K562 (cell line): Measurements from ENCODE around the gene LCTL. TPM values are rescaled to one million over a fixed set of nuclear protein-coding genes. Genes with fewer than 3 reads are reported as not detected.
A peak's percentile ranks its signal among the peaks of the same experiment; 100 is the strongest.

Experiments
- BRCA1 ChIP-seq, 2 experiments: fragments of 450-650 bp in 1 of 2; sonication (generic) in 1 of 2; formaldehyde crosslinking in 1 of 2; IDR thresholded peaks; 2 replicates each; pipeline versions ENCODE4 v1.5.0 to v1.6.1; 2017 to 2020; ENCODE audit warnings: mild to moderate bottlenecking in 1 of 2, missing genetic modification reagents in 1 of 2
- CTBP1 ChIP-seq: fragments of 450-650 bp; IDR thresholded peaks from 2 replicates; pipeline ENCODE4 v1.6.1; 2016; ENCODE audit warnings: borderline replicate concordance
- E2F3 ChIP-seq: fragments of 250-450 bp; sonication (Bioruptor Pico); IDR thresholded peaks from 2 replicates; pipeline ENCODE4 v1.4.0; 2020; ENCODE audit warnings: mild to moderate bottlenecking
- ELF1 ChIP-seq: fragments of 200-800 bp; sonication (Bioruptor generic); IDR thresholded peaks from 2 replicates; pipeline ENCODE4 v1.6.1; 2016; ENCODE audit warnings: missing genetic modification characterization, missing compliant biosample characterization
- ETV5 ChIP-seq: sonication (generic); formaldehyde crosslinking; IDR thresholded peaks from 2 replicates; pipeline ENCODE4 v1.4.0; 2020; ENCODE audit warnings: low read depth, mild to moderate bottlenecking, missing genetic modification reagents
- EWSR1 ChIP-seq: fragments of 450-650 bp; IDR thresholded peaks from 2 replicates; pipeline ENCODE4 v1.6.1; 2018; ENCODE audit warnings: borderline replicate concordance, mild to moderate bottlenecking, low read depth, moderate library complexity; ENCODE audit not compliant: partially characterized antibody
- EZH2 ChIP-seq: IDR thresholded peaks from 2 replicates; pipeline ENCODE4 v1.6.1; 2012; ENCODE audit warnings: low read depth, mild to moderate bottlenecking, inconsistent platforms, low read length, borderline replicate concordance
- NFXL1 ChIP-seq: fragments of 450-650 bp; formaldehyde crosslinking; IDR thresholded peaks from 2 replicates; pipeline ENCODE4 v1.4.0; 2021; ENCODE audit warnings: mild to moderate bottlenecking
- SAFB ChIP-seq: fragments of 200-400 bp; formaldehyde crosslinking; IDR thresholded peaks from 2 replicates; pipeline ENCODE4 v1.6.1; 2017; ENCODE audit warnings: low read depth, low read length, borderline replicate concordance
- SRSF9 ChIP-seq: fragments of 200-400 bp; formaldehyde crosslinking; IDR thresholded peaks from 2 replicates; pipeline ENCODE4 v1.6.1; 2017; ENCODE audit warnings: low read depth, low read length, borderline replicate concordance
- U2AF2 ChIP-seq: fragments of 200-400 bp; formaldehyde crosslinking; optimal IDR thresholded peaks from 2 replicates; pipeline ENCODE3; 2017; ENCODE audit warnings: low read depth, mild to moderate bottlenecking, low read length
- YY1 ChIP-seq, 3 experiments: IDR thresholded peaks; 2 replicates each; pipeline ENCODE4 v1.6.1; 2011; ENCODE audit warnings: low read length in 2 of 3, mild to moderate bottlenecking in 2 of 3, moderate library complexity in 2 of 3, borderline replicate concordance in 1 of 3, control low read depth in 1 of 3, low read depth in 1 of 3; ENCODE audit not compliant: insufficient read depth in 3 of 3, insufficient replicate concordance in 2 of 3, control insufficient read depth in 1 of 3, insufficient read length in 1 of 3; ENCODE audit errors: extremely low read depth in 1 of 3
- ZBTB7A ChIP-seq: IDR thresholded peaks from 2 replicates; pipeline ENCODE4 v1.6.1; 2011; ENCODE audit warnings: low read depth, mild to moderate bottlenecking, low read length, moderate library complexity, borderline replicate concordance; ENCODE audit not compliant: control insufficient read depth
- ZKSCAN3 ChIP-seq: fragments of 250-450 bp; sonication (Bioruptor Pico); IDR thresholded peaks from 2 replicates; pipeline ENCODE4 v1.4.0; 2020
- ZNF140 ChIP-seq: fragments of 250-450 bp; sonication (Bioruptor Pico); IDR thresholded peaks from 2 replicates; pipeline ENCODE4 v1.8.0; 2021; ENCODE audit warnings: moderate library complexity, mild to moderate bottlenecking, inconsistent platforms
- ZSCAN29 ChIP-seq: fragments of 450-650 bp; IDR thresholded peaks from 2 replicates; pipeline ENCODE4 v1.6.1; 2017
- polyA plus RNA-seq, 8 experiments: library from polyadenylated mRNA; depleted of rRNA in 4 of 8; stranded (reverse) in 5 of 8; unstranded in 3 of 8; fragments of >200 nt; fragmentation: Nextera tagmentation in 2 of 8; fragmentation: Illumina TruSeq in 1 of 8; extraction: Ambion mirVana in 2 of 8; extraction: Trizol in 1 of 8; gene quantifications; 2 replicates each; pipeline versions ENCODE4 v1.2.1 to v1.2.3, GENCODE V29; 2011 to 2014; ENCODE audit warnings: inconsistent platforms in 1 of 8, missing spikeins in 1 of 8
- total RNA-seq, 7 experiments: library from RNA; depleted of rRNA in 6 of 7; stranded (reverse); fragments of >200 nt in 6 of 7; fragmentation: Illumina TruSeq in 2 of 7; extraction: Trizol in 2 of 7; gene quantifications; 2 replicates each; pipeline versions ENCODE4 v1.2.1 to v1.2.3, GENCODE V29; 2011 to 2021; ENCODE audit warnings: low replicate concordance in 1 of 7
- TF ChIP-seq, protein P1 (sequence below): sonication (generic); formaldehyde crosslinking; IDR thresholded peaks from 2 replicates; pipeline ENCODE4 v1.8.1; 2023; ENCODE audit warnings: missing genetic modification reagents, mild to moderate bottlenecking, borderline replicate concordance
- TF ChIP-seq, protein P2 (sequence below): sonication (generic); formaldehyde crosslinking; IDR thresholded peaks from 2 replicates; pipeline ENCODE4 v1.8.1; 2023; ENCODE audit warnings: mild to moderate bottlenecking, missing genetic modification reagents
- TF ChIP-seq, protein P3 (sequence below): sonication (generic); formaldehyde crosslinking; IDR thresholded peaks from 2 replicates; pipeline ENCODE4 v1.8.1; 2022; ENCODE audit warnings: missing genetic modification reagents

LCTL gene
- total and polyA plus RNA-seq, 9 of the 15 experiments (the other 6 are each of a cell fraction or from before 2014, with no cell fraction given) = 0.08 to 0.31 (median 0.17) TPM; not detected in 6

DNA sequence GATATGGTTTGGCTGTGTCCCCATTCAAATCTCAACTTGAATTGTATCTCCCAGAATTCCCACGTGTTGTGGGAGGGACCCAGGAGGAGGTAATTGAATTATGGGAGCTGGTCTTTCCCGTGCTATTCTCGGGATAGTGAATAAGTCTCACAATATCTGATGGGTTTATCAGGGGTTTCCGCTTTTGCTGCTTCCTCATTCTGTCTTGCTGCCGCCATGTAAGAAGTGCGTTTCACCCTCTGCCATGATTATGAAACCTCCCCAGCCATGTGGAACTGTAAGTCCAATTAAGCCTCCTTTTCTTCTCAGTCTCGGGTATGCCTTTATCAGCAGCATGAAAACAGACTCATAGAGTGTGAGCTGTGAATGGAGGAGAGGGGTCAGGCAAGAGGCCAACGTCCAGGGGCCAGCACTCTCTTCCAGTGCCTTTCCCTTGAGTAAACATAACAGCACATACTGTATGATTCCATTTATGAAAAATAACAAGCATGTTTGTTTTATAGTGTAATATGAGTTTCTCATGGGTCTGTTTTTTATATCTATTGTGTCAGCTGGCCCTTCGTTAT is 16.3 kb upstream of the LCTL start (continued):
- TF ChIP-seq, protein P1, sequence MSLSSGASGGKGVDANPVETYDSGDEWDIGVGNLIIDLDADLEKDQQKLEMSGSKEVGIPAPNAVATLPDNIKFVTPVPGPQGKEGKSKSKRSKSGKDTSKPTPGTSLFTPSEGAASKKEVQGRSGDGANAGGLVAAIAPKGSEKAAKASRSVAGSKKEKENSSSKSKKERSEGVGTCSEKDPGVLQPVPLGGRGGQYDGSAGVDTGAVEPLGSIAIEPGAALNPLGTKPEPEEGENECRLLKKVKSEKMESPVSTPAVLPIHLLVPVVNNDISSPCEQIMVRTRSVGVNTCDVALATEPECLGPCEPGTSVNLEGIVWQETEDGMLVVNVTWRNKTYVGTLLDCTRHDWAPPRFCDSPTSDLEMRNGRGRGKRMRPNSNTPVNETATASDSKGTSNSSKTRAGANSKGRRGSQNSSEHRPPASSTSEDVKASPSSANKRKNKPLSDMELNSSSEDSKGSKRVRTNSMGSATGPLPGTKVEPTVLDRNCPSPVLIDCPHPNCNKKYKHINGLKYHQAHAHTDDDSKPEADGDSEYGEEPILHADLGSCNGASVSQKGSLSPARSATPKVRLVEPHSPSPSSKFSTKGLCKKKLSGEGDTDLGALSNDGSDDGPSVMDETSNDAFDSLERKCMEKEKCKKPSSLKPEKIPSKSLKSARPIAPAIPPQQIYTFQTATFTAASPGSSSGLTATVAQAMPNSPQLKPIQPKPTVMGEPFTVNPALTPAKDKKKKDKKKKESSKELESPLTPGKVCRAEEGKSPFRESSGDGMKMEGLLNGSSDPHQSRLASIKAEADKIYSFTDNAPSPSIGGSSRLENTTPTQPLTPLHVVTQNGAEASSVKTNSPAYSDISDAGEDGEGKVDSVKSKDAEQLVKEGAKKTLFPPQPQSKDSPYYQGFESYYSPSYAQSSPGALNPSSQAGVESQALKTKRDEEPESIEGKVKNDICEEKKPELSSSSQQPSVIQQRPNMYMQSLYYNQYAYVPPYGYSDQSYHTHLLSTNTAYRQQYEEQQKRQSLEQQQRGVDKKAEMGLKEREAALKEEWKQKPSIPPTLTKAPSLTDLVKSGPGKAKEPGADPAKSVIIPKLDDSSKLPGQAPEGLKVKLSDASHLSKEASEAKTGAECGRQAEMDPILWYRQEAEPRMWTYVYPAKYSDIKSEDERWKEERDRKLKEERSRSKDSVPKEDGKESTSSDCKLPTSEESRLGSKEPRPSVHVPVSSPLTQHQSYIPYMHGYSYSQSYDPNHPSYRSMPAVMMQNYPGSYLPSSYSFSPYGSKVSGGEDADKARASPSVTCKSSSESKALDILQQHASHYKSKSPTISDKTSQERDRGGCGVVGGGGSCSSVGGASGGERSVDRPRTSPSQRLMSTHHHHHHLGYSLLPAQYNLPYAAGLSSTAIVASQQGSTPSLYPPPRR (CRISPR knock-in tag) = no peak
- TF ChIP-seq YY1 (IDR thresholded peaks at IDR 0.05; ENCODE audit: borderline replicate concordance in 1 of 3, control insufficient read depth in 1 of 3, extremely low read depth in 1 of 3, insufficient read depth in 3 of 3, insufficient read length in 1 of 3, insufficient replicate concordance in 2 of 3, low read depth in 1 of 3, low read length in 2 of 3) = peak in 1 of 3 experiments; percentile 87
- no peak for TF ChIP-seq ZNF140 (CRISPR knock-in tag)
- TF ChIP-seq ELF1 (tag) = peak; percentile 92
- TF ChIP-seq EWSR1 = no peak
- TF ChIP-seq SAFB = no peak
- no peak for TF ChIP-seq E2F3 (CRISPR knock-in tag)
- TF ChIP-seq U2AF2 = no peak
- TF ChIP-seq ZBTB7A = no peak
- TF ChIP-seq CTBP1 = no peak
- no peak for TF ChIP-seq SRSF9
- no peak for TF ChIP-seq ZKSCAN3 (CRISPR knock-in tag)
- no peak; the same call in 1 of the 2 replicates for TF ChIP-seq ETV5
- TF ChIP-seq BRCA1 (IDR thresholded peaks at IDR 0.05) = no peak
- no peak for TF ChIP-seq BRCA1 (CRISPR knock-in tag; IDR thresholded peaks at IDR 0.05)
- TF ChIP-seq NFXL1 = no peak
- TF ChIP-seq ZSCAN29 = no peak
- TF ChIP-seq, protein P2, sequence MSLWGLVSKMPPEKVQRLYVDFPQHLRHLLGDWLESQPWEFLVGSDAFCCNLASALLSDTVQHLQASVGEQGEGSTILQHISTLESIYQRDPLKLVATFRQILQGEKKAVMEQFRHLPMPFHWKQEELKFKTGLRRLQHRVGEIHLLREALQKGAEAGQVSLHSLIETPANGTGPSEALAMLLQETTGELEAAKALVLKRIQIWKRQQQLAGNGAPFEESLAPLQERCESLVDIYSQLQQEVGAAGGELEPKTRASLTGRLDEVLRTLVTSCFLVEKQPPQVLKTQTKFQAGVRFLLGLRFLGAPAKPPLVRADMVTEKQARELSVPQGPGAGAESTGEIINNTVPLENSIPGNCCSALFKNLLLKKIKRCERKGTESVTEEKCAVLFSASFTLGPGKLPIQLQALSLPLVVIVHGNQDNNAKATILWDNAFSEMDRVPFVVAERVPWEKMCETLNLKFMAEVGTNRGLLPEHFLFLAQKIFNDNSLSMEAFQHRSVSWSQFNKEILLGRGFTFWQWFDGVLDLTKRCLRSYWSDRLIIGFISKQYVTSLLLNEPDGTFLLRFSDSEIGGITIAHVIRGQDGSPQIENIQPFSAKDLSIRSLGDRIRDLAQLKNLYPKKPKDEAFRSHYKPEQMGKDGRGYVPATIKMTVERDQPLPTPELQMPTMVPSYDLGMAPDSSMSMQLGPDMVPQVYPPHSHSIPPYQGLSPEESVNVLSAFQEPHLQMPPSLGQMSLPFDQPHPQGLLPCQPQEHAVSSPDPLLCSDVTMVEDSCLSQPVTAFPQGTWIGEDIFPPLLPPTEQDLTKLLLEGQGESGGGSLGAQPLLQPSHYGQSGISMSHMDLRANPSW = no peak; the same call in 1 of the 2 replicates
- TF ChIP-seq EZH2 = no peak
- TF ChIP-seq, protein P3, sequence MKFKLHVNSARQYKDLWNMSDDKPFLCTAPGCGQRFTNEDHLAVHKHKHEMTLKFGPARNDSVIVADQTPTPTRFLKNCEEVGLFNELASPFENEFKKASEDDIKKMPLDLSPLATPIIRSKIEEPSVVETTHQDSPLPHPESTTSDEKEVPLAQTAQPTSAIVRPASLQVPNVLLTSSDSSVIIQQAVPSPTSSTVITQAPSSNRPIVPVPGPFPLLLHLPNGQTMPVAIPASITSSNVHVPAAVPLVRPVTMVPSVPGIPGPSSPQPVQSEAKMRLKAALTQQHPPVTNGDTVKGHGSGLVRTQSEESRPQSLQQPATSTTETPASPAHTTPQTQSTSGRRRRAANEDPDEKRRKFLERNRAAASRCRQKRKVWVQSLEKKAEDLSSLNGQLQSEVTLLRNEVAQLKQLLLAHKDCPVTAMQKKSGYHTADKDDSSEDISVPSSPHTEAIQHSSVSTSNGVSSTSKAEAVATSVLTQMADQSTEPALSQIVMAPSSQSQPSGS (CRISPR knock-in tag) = no peak
